ENCODE data around the gene FUCA1. TPM values are rescaled to one million over a fixed set of nuclear protein-coding genes. Genes with fewer than 3 reads are reported as not detected.

The FUCA1 gene
- total and polyA plus RNA-seq, 10 of the 15 experiments (the other 5 are each of a cell fraction or from before 2014, with no cell fraction given), result 33.3 to 117 (median 52.6) TPM

DNA sequence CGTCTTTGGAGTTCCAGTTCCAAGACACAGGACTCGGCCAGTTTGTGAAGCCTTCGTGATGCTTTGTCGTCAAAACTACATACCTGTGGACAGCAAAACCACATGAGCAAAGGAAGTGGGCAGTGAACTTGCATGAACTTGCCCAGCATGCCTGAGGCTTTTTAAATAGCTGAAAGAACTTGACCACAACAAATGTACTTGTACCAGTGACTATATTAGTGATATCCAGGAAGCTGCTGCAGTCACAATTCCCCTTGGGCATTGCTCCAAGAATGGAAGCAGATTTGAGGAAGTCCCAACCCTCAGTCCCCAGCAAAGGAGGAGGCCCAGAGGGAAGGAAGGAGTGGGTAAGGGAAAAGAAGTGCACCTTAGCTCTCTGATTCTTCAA, 2.6 kb downstream of the FUCA1 start (continued):
- TF ChIP-seq, protein P1, sequence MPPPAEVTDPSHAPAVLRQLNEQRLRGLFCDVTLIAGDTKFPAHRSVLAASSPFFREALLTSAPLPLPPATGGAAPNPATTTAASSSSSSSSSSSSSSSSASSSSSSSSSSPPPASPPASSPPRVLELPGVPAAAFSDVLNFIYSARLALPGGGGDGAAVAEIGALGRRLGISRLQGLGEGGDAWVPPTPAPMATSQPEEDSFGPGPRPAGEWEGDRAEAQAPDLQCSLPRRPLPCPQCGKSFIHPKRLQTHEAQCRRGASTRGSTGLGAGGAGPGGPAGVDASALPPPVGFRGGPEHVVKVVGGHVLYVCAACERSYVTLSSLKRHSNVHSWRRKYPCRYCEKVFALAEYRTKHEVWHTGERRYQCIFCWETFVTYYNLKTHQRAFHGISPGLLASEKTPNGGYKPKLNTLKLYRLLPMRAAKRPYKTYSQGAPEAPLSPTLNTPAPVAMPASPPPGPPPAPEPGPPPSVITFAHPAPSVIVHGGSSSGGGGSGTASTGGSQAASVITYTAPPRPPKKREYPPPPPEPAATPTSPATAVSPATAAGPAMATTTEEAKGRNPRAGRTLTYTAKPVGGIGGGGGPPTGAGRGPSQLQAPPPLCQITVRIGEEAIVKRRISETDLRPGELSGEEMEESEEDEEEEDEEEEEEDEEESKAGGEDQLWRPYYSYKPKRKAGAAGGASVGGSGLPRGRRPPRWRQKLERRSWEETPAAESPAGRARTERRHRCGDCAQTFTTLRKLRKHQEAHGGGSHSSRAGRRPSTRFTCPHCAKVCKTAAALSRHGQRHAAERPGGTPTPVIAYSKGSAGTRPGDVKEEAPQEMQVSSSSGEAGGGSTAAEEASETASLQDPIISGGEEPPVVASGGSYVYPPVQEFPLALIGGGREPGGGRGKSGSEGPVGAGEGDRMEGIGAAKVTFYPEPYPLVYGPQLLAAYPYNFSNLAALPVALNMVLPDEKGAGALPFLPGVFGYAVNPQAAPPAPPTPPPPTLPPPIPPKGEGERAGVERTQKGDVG (CRISPR knock-in tag; IDR thresholded peaks at IDR 0.05), result no peak
- TF ChIP-seq ZZZ3 (IDR thresholded peaks at IDR 0.05; ENCODE audit: control insufficient read depth, insufficient read length, low read depth), result no peak
- no peak for TF ChIP-seq JUNB (IDR thresholded peaks at IDR 0.05)
- no peak for TF ChIP-seq NKRF (conservative IDR thresholded peaks at IDR 0.05)
- TF ChIP-seq MEF2B (IDR thresholded peaks at IDR 0.05; ENCODE audit: partially characterized antibody, poor library complexity, severe bottlenecking), result peak; percentile 75
- peak; percentile 95 for TF ChIP-seq EED (IDR thresholded peaks at IDR 0.05; ENCODE audit: low read depth)
- TF ChIP-seq, protein P2, sequence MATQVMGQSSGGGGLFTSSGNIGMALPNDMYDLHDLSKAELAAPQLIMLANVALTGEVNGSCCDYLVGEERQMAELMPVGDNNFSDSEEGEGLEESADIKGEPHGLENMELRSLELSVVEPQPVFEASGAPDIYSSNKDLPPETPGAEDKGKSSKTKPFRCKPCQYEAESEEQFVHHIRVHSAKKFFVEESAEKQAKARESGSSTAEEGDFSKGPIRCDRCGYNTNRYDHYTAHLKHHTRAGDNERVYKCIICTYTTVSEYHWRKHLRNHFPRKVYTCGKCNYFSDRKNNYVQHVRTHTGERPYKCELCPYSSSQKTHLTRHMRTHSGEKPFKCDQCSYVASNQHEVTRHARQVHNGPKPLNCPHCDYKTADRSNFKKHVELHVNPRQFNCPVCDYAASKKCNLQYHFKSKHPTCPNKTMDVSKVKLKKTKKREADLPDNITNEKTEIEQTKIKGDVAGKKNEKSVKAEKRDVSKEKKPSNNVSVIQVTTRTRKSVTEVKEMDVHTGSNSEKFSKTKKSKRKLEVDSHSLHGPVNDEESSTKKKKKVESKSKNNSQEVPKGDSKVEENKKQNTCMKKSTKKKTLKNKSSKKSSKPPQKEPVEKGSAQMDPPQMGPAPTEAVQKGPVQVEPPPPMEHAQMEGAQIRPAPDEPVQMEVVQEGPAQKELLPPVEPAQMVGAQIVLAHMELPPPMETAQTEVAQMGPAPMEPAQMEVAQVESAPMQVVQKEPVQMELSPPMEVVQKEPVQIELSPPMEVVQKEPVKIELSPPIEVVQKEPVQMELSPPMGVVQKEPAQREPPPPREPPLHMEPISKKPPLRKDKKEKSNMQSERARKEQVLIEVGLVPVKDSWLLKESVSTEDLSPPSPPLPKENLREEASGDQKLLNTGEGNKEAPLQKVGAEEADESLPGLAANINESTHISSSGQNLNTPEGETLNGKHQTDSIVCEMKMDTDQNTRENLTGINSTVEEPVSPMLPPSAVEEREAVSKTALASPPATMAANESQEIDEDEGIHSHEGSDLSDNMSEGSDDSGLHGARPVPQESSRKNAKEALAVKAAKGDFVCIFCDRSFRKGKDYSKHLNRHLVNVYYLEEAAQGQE (IDR thresholded peaks at IDR 0.05; ENCODE audit: low read depth, low read length), result peak; percentile 50; the same call in 1 of the 2 replicates
- no peak for TF ChIP-seq TARDBP (IDR thresholded peaks at IDR 0.05; ENCODE audit: borderline replicate concordance)
- no peak for TF ChIP-seq USF1 (IDR thresholded peaks at IDR 0.05; ENCODE audit: borderline replicate concordance, extremely low read length, insufficient read depth, low read depth, low read length)
- TF ChIP-seq DPF2 (IDR thresholded peaks at IDR 0.05), result peak; percentile 88
- TF ChIP-seq PRDM15 (CRISPR knock-in tag; IDR thresholded peaks at IDR 0.05), result no peak
